GM12873 (cell line): Measurements from ENCODE around the gene CD8A.

Experiments used
- TF ChIP-seq, protein P1 (sequence below): IDR thresholded peaks from 2 replicates; pipeline ENCODE4 v1.5.1; 2012; ENCODE audit warnings: low read depth, mild to moderate bottlenecking, moderate library complexity, low read length, control low read depth; ENCODE audit not compliant: insufficient read depth; ENCODE audit errors: missing control alignments

The CD8A gene

GRCh38 chr2:86793752-86794151, 3.0 kb upstream of the CD8A start:
- TF ChIP-seq, protein P1, sequence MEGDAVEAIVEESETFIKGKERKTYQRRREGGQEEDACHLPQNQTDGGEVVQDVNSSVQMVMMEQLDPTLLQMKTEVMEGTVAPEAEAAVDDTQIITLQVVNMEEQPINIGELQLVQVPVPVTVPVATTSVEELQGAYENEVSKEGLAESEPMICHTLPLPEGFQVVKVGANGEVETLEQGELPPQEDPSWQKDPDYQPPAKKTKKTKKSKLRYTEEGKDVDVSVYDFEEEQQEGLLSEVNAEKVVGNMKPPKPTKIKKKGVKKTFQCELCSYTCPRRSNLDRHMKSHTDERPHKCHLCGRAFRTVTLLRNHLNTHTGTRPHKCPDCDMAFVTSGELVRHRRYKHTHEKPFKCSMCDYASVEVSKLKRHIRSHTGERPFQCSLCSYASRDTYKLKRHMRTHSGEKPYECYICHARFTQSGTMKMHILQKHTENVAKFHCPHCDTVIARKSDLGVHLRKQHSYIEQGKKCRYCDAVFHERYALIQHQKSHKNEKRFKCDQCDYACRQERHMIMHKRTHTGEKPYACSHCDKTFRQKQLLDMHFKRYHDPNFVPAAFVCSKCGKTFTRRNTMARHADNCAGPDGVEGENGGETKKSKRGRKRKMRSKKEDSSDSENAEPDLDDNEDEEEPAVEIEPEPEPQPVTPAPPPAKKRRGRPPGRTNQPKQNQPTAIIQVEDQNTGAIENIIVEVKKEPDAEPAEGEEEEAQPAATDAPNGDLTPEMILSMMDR: no peak

GRCh38 chr2:86791573-86791972, 860 bp upstream of the CD8A start:
- TF ChIP-seq, protein P1: no peak

- TF ChIP-seq, protein P1: no peak
Observed at GRCh38 chr2:86790134-86790675, 508 bp downstream of the CD8A start.

- TF ChIP-seq, protein P1: no peak
Observed at GRCh38 chr2:86789687-86790133, 1.0 kb downstream of the CD8A start.

GRCh38 chr2:86788881-86789686, 1.6 kb downstream of the CD8A start:
- TF ChIP-seq, protein P1: no peak

DNA sequence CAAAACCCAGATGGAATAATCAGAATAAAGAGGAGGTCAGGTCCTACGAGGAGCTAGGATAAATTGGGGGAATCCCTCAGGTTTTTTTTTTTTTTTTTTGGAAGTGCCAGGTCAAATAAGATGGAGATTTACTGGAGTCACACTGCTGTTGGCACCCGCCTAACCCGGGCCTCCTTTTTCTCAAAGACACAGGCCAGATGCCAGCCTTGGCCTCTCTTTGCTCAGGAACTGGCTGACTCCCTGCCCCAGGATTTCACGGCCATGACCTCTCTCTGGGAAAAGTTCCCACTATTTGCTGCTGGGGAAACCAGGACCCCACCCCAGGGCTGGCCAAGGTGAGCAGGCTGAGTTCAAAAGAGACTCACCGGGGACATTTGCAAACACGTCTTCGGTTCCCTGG, 2.5 kb downstream of the CD8A start:
- TF ChIP-seq, protein P1: no peak

- TF ChIP-seq, protein P1: no peak
Observed at GRCh38 chr2:86787736-86788135, 3.0 kb downstream of the CD8A start.
